Stimulated activated memory B cell treated with anti-CD40 and anti-IgM and Interleukin-4, amounts not matched to agents 10 μg/mL and 1 μg/mL and 100 μg/mL, for 72 hours (primary cell): ENCODE data around the gene VAV2.

Source experiments
- ATAC-seq: fragments of 150-1000 bp; cut with Tn5 transposase; 2 replicates; pipeline ENCODE4 v1.10.0; 2021
- H3K27ac Mint-ChIP-seq: one replicate; pipeline ENCODE4 v1.8.0; 2022; ENCODE audit warnings: mild to moderate bottlenecking, mixed read lengths
- H3K27me3 Mint-ChIP-seq: one replicate; pipeline ENCODE4 v1.8.0; 2022; ENCODE audit warnings: mixed read lengths
- H3K36me3 Mint-ChIP-seq: one replicate; pipeline ENCODE4 v1.8.0; 2022; ENCODE audit warnings: mixed read lengths
- H3K4me1 Mint-ChIP-seq: one replicate; pipeline ENCODE4 v1.8.0; 2022; ENCODE audit warnings: mixed read lengths
- H3K4me3 Mint-ChIP-seq: one replicate; pipeline ENCODE4 v1.8.0; 2022; ENCODE audit warnings: mild to moderate bottlenecking, moderate library complexity, mixed read lengths
- H3K9me3 Mint-ChIP-seq: one replicate; pipeline ENCODE4 v1.8.0; 2022; ENCODE audit warnings: mixed read lengths

VAV2 gene

DNA sequence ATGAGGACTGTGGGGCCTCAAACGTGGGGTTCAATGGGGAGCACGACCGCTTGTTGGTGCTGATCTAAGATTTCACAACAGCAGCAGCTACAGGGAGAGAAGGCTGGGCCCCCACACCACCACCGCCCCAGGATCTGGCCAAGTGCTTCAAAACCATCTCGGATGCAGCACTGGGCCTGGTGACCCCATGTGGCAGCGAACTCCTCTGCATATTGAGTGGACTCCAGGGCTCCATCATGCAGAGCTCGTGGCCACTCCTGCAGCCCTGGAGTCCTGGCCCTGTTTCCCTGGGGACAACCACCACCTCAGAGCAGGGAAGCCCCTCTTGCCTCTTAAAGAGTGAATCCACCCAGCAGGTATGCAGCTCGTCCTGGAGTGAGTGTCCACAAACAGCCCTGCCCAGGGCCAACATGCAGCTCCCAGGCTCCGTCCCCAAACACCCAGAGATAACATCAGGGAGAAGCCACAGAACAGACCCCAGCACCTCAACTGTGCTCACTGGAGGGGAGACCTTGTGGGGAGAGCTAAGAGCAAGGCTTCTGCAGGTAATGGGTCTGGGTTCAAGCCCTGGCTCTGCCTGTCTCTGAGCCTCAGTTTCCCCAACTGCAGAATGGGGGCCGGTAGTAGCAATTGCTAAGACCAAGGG is 150.8 kb downstream of the VAV2 start:
- ATAC-seq: no peak
- no peak overlapping the region for H3K4me3 Mint-ChIP-seq
- H3K36me3 Mint-ChIP-seq: peaks cover 51% of the 10 kb centered on the region
- H3K27ac Mint-ChIP-seq: peak overlapping the region; percentile 72
- no peaks in the 10 kb centered on the region for H3K27me3 Mint-ChIP-seq
- peaks cover 6% of the 10 kb centered on the region for H3K9me3 Mint-ChIP-seq
- peaks cover 73% of the 10 kb centered on the region for H3K4me1 Mint-ChIP-seq

DNA sequence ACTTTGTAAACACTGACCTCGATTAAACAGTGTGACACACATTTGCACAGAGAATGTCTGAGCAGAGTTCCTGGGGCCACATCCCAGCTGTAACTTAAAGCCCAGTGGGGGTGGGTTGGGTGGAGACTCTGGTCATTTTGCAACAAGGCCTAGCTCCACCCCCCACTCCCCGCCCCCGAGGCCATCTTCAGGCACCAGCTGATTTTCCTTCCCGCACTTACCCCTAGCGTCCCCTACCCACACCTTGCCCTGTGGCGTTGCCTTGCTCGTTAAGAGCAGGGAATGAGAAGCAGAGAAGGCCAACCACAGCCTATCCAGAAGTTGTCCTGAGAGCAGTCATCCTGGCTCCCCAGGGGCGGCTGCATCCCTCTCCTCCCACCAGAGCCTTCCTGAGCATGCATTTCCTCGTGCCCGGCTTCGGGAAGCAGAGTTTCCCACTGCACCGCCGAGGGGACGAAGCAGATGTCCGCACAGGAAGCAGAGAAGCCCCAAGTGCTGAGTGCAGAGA is 152.2 kb downstream of the VAV2 start:
- Mint-ChIP-seq H3K4me1 (peaks cover 63% of the 10 kb centered on the region), H3K27ac (peak overlapping the region; percentile 72), H3K9me3 (peaks cover 6% of the 10 kb centered on the region), H3K27me3 (no peaks in the 10 kb centered on the region), H3K4me3 (no peak overlapping the region), H3K36me3 (peaks cover 51% of the 10 kb centered on the region)
- no peak for ATAC-seq

GRCh38 chr9:133838859-133839507 is 153.1 kb downstream of the VAV2 start:
- peaks cover 50% of the 10 kb centered on the region for H3K36me3 Mint-ChIP-seq
- no peak overlapping the region for H3K27ac Mint-ChIP-seq
- H3K9me3 Mint-ChIP-seq: peaks cover 6% of the 10 kb centered on the region
- no peak for ATAC-seq
- no peaks in the 10 kb centered on the region for H3K27me3 Mint-ChIP-seq
- peaks cover 57% of the 10 kb centered on the region for H3K4me1 Mint-ChIP-seq
- H3K4me3 Mint-ChIP-seq: no peak overlapping the region

- Mint-ChIP-seq H3K36me3 (peaks cover 47% of the 10 kb centered on the region), H3K9me3 (peaks cover 6% of the 10 kb centered on the region), H3K4me1 (peaks cover 47% of the 10 kb centered on the region), H3K4me3 (no peak overlapping the region), H3K27me3 (no peaks in the 10 kb centered on the region), H3K27ac (peak overlapping the region; percentile 35)
- ATAC-seq: no peak
Observed at GRCh38 chr9:133837627-133838597, 154.2 kb downstream of the VAV2 start.

GRCh38 chr9:133836818-133837217 is 155.3 kb downstream of the VAV2 start:
- H3K36me3 Mint-ChIP-seq: peaks cover 45% of the 10 kb centered on the region
- peak overlapping the region; percentile 44 for H3K27ac Mint-ChIP-seq
- peaks cover 40% of the 10 kb centered on the region for H3K4me1 Mint-ChIP-seq

DNA sequence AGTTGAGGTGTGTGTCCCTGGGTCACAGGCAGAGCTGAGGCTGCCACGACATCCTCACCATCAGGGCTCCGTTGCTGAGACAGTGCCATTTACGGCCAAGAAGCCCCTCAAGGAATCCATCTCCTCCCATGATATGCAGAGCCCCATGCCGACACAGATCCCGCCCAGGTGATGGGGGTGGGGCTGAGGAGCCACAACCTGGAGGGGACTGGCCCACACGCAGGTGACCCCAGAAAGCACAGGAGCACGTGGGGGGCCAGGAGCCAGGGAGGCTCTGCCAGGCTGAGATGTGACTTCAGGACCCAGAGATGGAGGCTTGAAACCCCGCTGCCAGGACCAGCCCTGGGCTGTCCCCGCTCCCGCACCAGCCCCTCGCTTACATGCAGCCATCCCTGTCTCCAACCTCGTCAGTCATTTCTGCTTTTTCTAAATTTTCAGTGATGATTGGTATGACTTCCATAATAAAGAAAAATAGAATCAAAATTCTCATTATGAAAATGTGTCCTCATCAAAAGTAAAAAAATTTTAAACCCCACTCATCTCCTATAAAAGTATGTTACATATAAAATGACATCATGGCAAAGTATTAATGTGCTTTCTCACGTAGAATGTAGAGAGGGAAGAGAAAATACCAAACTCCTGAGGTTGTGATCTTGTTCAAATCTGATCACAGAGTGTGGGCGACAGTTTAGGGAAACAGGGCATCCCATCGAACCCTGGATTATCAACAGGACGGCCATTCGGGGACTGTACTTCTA is 155.9 kb downstream of the VAV2 start:
- Mint-ChIP-seq H3K27me3 (no peaks in the 10 kb centered on the region), H3K4me3 (no peak overlapping the region), H3K4me1 (peaks cover 40% of the 10 kb centered on the region), H3K36me3 (peaks cover 42% of the 10 kb centered on the region), H3K27ac (peak overlapping the region; percentile 44), H3K9me3 (peaks cover 6% of the 10 kb centered on the region)
- ATAC-seq: no peak

More at GRCh38 chr9:133836818-133837217, 155.3 kb downstream of the VAV2 start:
- H3K9me3 Mint-ChIP-seq: peaks cover 6% of the 10 kb centered on the region
- no peaks in the 10 kb centered on the region for H3K27me3 Mint-ChIP-seq
- ATAC-seq: no peak
- H3K4me3 Mint-ChIP-seq: no peak overlapping the region

DNA sequence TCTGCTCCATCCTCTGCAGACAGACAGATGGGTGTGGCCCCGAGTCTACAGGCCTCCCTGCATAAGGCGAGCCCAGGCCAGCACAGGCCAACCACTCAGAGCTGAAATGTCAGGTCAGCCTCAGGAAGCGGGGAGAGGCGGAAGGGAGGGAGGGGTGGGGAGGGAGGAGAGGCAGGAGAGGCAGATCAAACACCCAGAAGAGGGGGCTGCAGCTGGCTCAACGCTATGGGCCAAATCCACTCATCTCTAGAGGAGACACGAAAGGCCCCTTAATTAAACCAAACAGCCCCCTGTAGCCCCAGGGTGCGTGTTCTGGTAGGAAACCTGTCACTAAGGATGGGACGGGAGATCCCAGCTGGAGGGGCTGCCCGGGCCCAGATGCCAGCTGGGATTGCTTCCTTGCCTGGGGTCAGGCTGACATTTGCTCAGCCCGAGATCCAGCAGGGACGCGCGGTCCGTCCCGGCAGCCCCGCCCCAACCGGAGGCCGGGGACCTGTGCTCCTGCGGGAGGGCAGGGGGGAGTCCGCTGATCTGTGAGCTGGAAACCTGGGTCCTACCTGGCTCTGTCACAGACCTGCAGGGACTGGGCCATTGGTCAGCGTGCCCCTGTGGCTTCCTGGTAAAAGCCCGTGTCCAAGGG is 156.7 kb downstream of the VAV2 start:
- no peaks in the 10 kb centered on the region for H3K27me3 Mint-ChIP-seq
- peaks cover 40% of the 10 kb centered on the region for H3K4me1 Mint-ChIP-seq
- no peak overlapping the region for H3K4me3 Mint-ChIP-seq
- H3K36me3 Mint-ChIP-seq: peaks cover 47% of the 10 kb centered on the region
- no peak for ATAC-seq
- no peak overlapping the region for H3K27ac Mint-ChIP-seq
- peaks cover 6% of the 10 kb centered on the region for H3K9me3 Mint-ChIP-seq

- peaks cover 6% of the 10 kb centered on the region for H3K9me3 Mint-ChIP-seq
- no peak for ATAC-seq
- no peak overlapping the region for H3K27ac Mint-ChIP-seq
- peaks cover 51% of the 10 kb centered on the region for H3K36me3 Mint-ChIP-seq
- H3K4me1 Mint-ChIP-seq: peaks cover 43% of the 10 kb centered on the region
- no peaks in the 10 kb centered on the region for H3K27me3 Mint-ChIP-seq
- H3K4me3 Mint-ChIP-seq: no peak overlapping the region
Observed at GRCh38 chr9:133834080-133834976, 157.8 kb downstream of the VAV2 start.

- Mint-ChIP-seq H3K27ac (peak overlapping the region; percentile 65), H3K27me3 (no peaks in the 10 kb centered on the region), H3K4me3 (no peak overlapping the region), H3K9me3 (peaks cover 3% of the 10 kb centered on the region), H3K4me1 (peaks cover 51% of the 10 kb centered on the region), H3K36me3 (peaks cover 51% of the 10 kb centered on the region)
- ATAC-seq: no peak
Observed at GRCh38 chr9:133833388-133834025, 158.6 kb downstream of the VAV2 start.

GRCh38 chr9:133832877-133833276 is 159.2 kb downstream of the VAV2 start:
- H3K27me3 Mint-ChIP-seq: no peaks in the 10 kb centered on the region
- H3K9me3 Mint-ChIP-seq: no peaks in the 10 kb centered on the region
- ATAC-seq: no peak
- H3K27ac Mint-ChIP-seq: peak overlapping the region; percentile 65
- H3K4me1 Mint-ChIP-seq: peaks cover 47% of the 10 kb centered on the region
- H3K36me3 Mint-ChIP-seq: peaks cover 47% of the 10 kb centered on the region
- no peak overlapping the region for H3K4me3 Mint-ChIP-seq

DNA sequence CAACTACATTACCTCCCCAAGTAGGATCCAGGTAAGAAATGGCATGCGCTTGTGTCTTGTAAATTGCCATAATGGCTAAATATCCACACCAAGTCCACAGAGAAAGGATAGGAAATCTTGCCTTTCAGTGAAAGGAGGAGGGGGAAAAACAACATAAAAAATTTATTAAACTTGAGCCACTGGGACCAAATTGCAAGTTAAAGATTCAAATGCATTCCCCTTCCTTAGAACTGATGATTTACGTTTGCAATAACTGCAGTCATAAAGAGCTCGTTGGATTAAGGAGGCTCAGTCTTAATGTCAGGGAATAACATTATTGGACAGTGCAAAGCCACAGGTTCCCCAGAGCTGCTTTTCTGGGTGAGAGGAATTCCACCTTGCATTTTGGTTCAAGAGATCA is 161.4 kb downstream of the VAV2 start:
- Mint-ChIP-seq H3K4me3 (no peak overlapping the region), H3K9me3 (no peaks in the 10 kb centered on the region), H3K27me3 (no peaks in the 10 kb centered on the region), H3K36me3 (peaks cover 43% of the 10 kb centered on the region), H3K27ac (peak overlapping the region; percentile 90), H3K4me1 (peaks cover 52% of the 10 kb centered on the region)
- no peak for ATAC-seq

DNA sequence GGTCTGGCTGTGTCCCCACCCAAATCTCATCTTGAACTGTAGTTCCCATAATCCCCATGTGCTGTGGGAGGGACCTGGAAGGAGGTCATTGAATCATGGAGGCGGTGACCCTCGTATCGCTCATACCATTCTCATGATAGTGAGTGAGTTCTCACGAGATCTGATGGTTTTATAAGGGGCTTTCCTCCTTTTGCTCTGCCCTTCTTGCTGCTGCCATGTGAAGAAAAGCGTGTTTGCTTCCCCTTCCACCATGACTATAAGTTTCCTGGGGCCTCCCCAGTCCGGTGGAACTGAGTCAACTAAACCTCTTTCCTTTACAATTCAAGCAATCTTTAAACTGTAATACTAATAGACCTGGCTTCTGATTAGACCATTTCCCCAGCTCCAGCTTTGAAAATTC is 161.8 kb downstream of the VAV2 start:
- ATAC-seq: peak; percentile 64
- H3K4me3 Mint-ChIP-seq: no peak overlapping the region
- no peaks in the 10 kb centered on the region for H3K9me3 Mint-ChIP-seq
- H3K4me1 Mint-ChIP-seq: peaks cover 56% of the 10 kb centered on the region
- H3K27ac Mint-ChIP-seq: peak overlapping the region; percentile 90
- H3K27me3 Mint-ChIP-seq: no peaks in the 10 kb centered on the region
- peaks cover 43% of the 10 kb centered on the region for H3K36me3 Mint-ChIP-seq

DNA sequence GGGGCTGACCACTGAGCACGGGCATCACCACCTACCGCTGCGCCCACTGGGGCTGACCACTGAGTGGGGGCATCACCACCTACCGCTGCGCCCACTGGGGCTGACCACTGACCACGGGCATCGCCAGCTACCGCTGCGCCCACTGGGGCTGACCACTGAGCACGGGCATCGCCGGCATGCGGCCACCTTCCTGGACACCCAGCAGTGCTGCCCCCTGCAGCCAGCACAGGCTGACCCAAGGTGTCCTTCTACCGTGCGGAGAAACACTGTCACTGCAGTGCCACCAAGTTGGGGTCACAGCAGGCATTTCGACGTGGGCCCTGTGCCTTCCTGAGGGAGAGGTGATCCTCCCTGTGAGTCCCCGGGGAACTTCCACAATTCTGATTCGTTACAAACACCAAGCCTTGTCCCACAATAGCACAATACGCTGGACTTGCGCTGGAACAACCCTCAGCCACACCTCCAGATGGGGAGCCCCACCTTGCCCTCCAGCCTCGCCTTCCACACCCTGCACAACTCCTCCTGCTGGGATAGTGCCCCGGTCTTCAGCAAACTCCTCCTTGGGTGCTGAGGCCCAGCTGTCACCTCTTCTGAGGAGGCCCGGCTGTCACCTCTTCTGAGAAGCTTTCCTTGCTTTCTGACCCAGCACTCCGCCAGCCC is 163.7 kb downstream of the VAV2 start:
- Mint-ChIP-seq H3K4me1 (peaks cover 75% of the 10 kb centered on the region), H3K36me3 (peaks cover 42% of the 10 kb centered on the region), H3K4me3 (no peak overlapping the region), H3K27me3 (no peaks in the 10 kb centered on the region), H3K9me3 (no peaks in the 10 kb centered on the region), H3K27ac (peak overlapping the region; percentile 90)
- ATAC-seq: no peak
